ENCODE data around the gene GMPPA. TPM values are rescaled to one million over a fixed set of nuclear protein-coding genes. Genes with fewer than 3 reads are reported as not detected.

Gene GMPPA
- total RNA-seq, 1 donor from 2014 or later = 27.7 TPM

- H3K9me3 ChIP-seq (ENCODE audit: control insufficient read depth in 3 of 3, low read length in 3 of 3) = no peaks in the 10 kb centered on the region
- no peaks in the 10 kb centered on the region for H3K36me3 ChIP-seq (ENCODE audit: control insufficient read depth in 3 of 3, insufficient read depth in 3 of 3, low read length in 3 of 3)
- H3K4me3 ChIP-seq (ENCODE audit: low read length in 3 of 3) = no peak overlapping the region
- H3K4me1 ChIP-seq (ENCODE audit: control insufficient read depth in 3 of 3, insufficient read depth in 3 of 3, low read length in 3 of 3) = peaks cover 8 to 21% (median 15%) of the 10 kb centered on the region in 3 donors
- H3K27ac ChIP-seq (ENCODE audit: low read depth, low read length) = no peak overlapping the region
- H3K9ac ChIP-seq (ENCODE audit: low read depth in 1 of 3, low read length in 3 of 3) = no peak overlapping the region
- H3K27me3 ChIP-seq (ENCODE audit: control insufficient read depth in 3 of 3, insufficient read depth in 3 of 3, low read length in 3 of 3) = peaks cover 36 to 61% (median 53%) of the 10 kb centered on the region in 3 donors
Measured at GRCh38 chr2:219516888-219517287, 18.2 kb downstream of the GMPPA start.

GRCh38 chr2:219517954-219518778 lies 19.5 kb downstream of the GMPPA start:
- Histone ChIP-seq H3K27ac (ENCODE audit: low read depth, low read length) (no peak overlapping the region), H3K9ac (ENCODE audit: low read depth in 1 of 3, low read length in 3 of 3) (no peak overlapping the region), H3K9me3 (ENCODE audit: control insufficient read depth in 3 of 3, low read length in 3 of 3) (no peaks in the 10 kb centered on the region), H3K4me3 (ENCODE audit: low read length in 3 of 3) (no peak overlapping the region), H3K27me3 (ENCODE audit: control insufficient read depth in 3 of 3, insufficient read depth in 3 of 3, low read length in 3 of 3) (peaks cover 33 to 56% (median 44%) of the 10 kb centered on the region in 3 donors), H3K36me3 (ENCODE audit: control insufficient read depth in 3 of 3, insufficient read depth in 3 of 3, low read length in 3 of 3) (no peaks in the 10 kb centered on the region), H3K4me1 (ENCODE audit: control insufficient read depth in 3 of 3, insufficient read depth in 3 of 3, low read length in 3 of 3) (peaks cover 8 to 21% (median 14%) of the 10 kb centered on the region in 3 donors)

GRCh38 chr2:219519526-219519916 lies 20.8 kb downstream of the GMPPA start:
- H3K4me1 ChIP-seq (ENCODE audit: control insufficient read depth in 3 of 3, insufficient read depth in 3 of 3, low read length in 3 of 3) = peaks cover 3 to 13% (median 5%) of the 10 kb centered on the region in 3 donors
- peaks cover 34 to 54% (median 38%) of the 10 kb centered on the region in 3 donors for H3K27me3 ChIP-seq (ENCODE audit: control insufficient read depth in 3 of 3, insufficient read depth in 3 of 3, low read length in 3 of 3)
- no peak overlapping the region for H3K4me3 ChIP-seq (ENCODE audit: low read length in 3 of 3)
- H3K27ac ChIP-seq (ENCODE audit: low read depth, low read length) = no peak overlapping the region
- no peaks in the 10 kb centered on the region for H3K9me3 ChIP-seq (ENCODE audit: control insufficient read depth in 3 of 3, low read length in 3 of 3)
- no peaks in the 10 kb centered on the region for H3K36me3 ChIP-seq (ENCODE audit: control insufficient read depth in 3 of 3, insufficient read depth in 3 of 3, low read length in 3 of 3)
- H3K9ac ChIP-seq (ENCODE audit: low read depth in 1 of 3, low read length in 3 of 3) = no peak overlapping the region

GRCh38 chr2:219520079-219520478 lies 21.4 kb downstream of the GMPPA start:
- H3K9me3 ChIP-seq (ENCODE audit: control insufficient read depth in 3 of 3, low read length in 3 of 3) = no peaks in the 10 kb centered on the region
- no peaks in the 10 kb centered on the region for H3K36me3 ChIP-seq (ENCODE audit: control insufficient read depth in 3 of 3, insufficient read depth in 3 of 3, low read length in 3 of 3)
- no peak overlapping the region for H3K27ac ChIP-seq (ENCODE audit: low read depth, low read length)
- no peak overlapping the region for H3K9ac ChIP-seq (ENCODE audit: low read depth in 1 of 3, low read length in 3 of 3)
- H3K4me1 ChIP-seq (ENCODE audit: control insufficient read depth in 3 of 3, insufficient read depth in 3 of 3, low read length in 3 of 3) = peaks cover 2 to 11% (median 5%) of the 10 kb centered on the region in 3 donors
- H3K27me3 ChIP-seq (ENCODE audit: control insufficient read depth in 3 of 3, insufficient read depth in 3 of 3, low read length in 3 of 3) = peaks cover 32 to 54% (median 37%) of the 10 kb centered on the region in 3 donors
- no peak overlapping the region for H3K4me3 ChIP-seq (ENCODE audit: low read length in 3 of 3)

- peaks cover 30 to 49% (median 32%) of the 10 kb centered on the region in 3 donors for H3K27me3 ChIP-seq (ENCODE audit: control insufficient read depth in 3 of 3, insufficient read depth in 3 of 3, low read length in 3 of 3)
- no peak overlapping the region for H3K4me3 ChIP-seq (ENCODE audit: low read length in 3 of 3)
- peaks cover 2 to 11% (median 5%) of the 10 kb centered on the region in 3 donors for H3K4me1 ChIP-seq (ENCODE audit: control insufficient read depth in 3 of 3, insufficient read depth in 3 of 3, low read length in 3 of 3)
- no peak overlapping the region for H3K27ac ChIP-seq (ENCODE audit: low read depth, low read length)
- peak overlapping the region in 1 of 3 donors; percentile 33 for H3K9ac ChIP-seq (ENCODE audit: low read depth in 1 of 3, low read length in 3 of 3)
- H3K36me3 ChIP-seq (ENCODE audit: control insufficient read depth in 3 of 3, insufficient read depth in 3 of 3, low read length in 3 of 3) = no peaks in the 10 kb centered on the region
- H3K9me3 ChIP-seq (ENCODE audit: control insufficient read depth in 3 of 3, low read length in 3 of 3) = no peaks in the 10 kb centered on the region
Measured at GRCh38 chr2:219521066-219521880, 22.6 kb downstream of the GMPPA start.

- no peaks in the 10 kb centered on the region for H3K9me3 ChIP-seq (ENCODE audit: control insufficient read depth in 3 of 3, low read length in 3 of 3)
- H3K9ac ChIP-seq (ENCODE audit: low read depth in 1 of 3, low read length in 3 of 3) = no peak overlapping the region
- H3K27me3 ChIP-seq (ENCODE audit: control insufficient read depth in 3 of 3, insufficient read depth in 3 of 3, low read length in 3 of 3) = peaks cover 29 to 44% (median 30%) of the 10 kb centered on the region in 3 donors
- H3K27ac ChIP-seq (ENCODE audit: low read depth, low read length) = no peak overlapping the region
- no peaks in the 10 kb centered on the region for H3K36me3 ChIP-seq (ENCODE audit: control insufficient read depth in 3 of 3, insufficient read depth in 3 of 3, low read length in 3 of 3)
- peaks cover 5 to 15% (median 13%) of the 10 kb centered on the region in 3 donors for H3K4me1 ChIP-seq (ENCODE audit: control insufficient read depth in 3 of 3, insufficient read depth in 3 of 3, low read length in 3 of 3)
- no peak overlapping the region for H3K4me3 ChIP-seq (ENCODE audit: low read length in 3 of 3)
Measured at GRCh38 chr2:219522111-219523030, 23.7 kb downstream of the GMPPA start.

GRCh38 chr2:219523031-219523671 lies 24.5 kb downstream of the GMPPA start:
- no peaks in the 10 kb centered on the region for H3K36me3 ChIP-seq (ENCODE audit: control insufficient read depth in 3 of 3, insufficient read depth in 3 of 3, low read length in 3 of 3)
- H3K27ac ChIP-seq (ENCODE audit: low read depth, low read length) = no peak overlapping the region
- H3K9me3 ChIP-seq (ENCODE audit: control insufficient read depth in 3 of 3, low read length in 3 of 3) = no peaks in the 10 kb centered on the region
- H3K4me1 ChIP-seq (ENCODE audit: control insufficient read depth in 3 of 3, insufficient read depth in 3 of 3, low read length in 3 of 3) = peaks cover 5 to 15% (median 13%) of the 10 kb centered on the region in 3 donors
- H3K9ac ChIP-seq (ENCODE audit: low read depth in 1 of 3, low read length in 3 of 3) = peak overlapping the region in 1 of 3 donors; percentile 45
- peaks cover 31 to 49% (median 32%) of the 10 kb centered on the region in 3 donors for H3K27me3 ChIP-seq (ENCODE audit: control insufficient read depth in 3 of 3, insufficient read depth in 3 of 3, low read length in 3 of 3)
- H3K4me3 ChIP-seq (ENCODE audit: low read length in 3 of 3) = no peak overlapping the region

GRCh38 chr2:219524817-219525216 lies 26.1 kb downstream of the GMPPA start:
- H3K27ac ChIP-seq (ENCODE audit: low read depth, low read length) = no peak overlapping the region
- H3K4me1 ChIP-seq (ENCODE audit: control insufficient read depth in 3 of 3, insufficient read depth in 3 of 3, low read length in 3 of 3) = peaks cover 4 to 15% (median 11%) of the 10 kb centered on the region in 3 donors
- no peaks in the 10 kb centered on the region for H3K36me3 ChIP-seq (ENCODE audit: control insufficient read depth in 3 of 3, insufficient read depth in 3 of 3, low read length in 3 of 3)
- no peak overlapping the region for H3K9ac ChIP-seq (ENCODE audit: low read depth in 1 of 3, low read length in 3 of 3)
- no peak overlapping the region for H3K4me3 ChIP-seq (ENCODE audit: low read length in 3 of 3)
- peaks cover 43 to 58% (median 44%) of the 10 kb centered on the region in 3 donors for H3K27me3 ChIP-seq (ENCODE audit: control insufficient read depth in 3 of 3, insufficient read depth in 3 of 3, low read length in 3 of 3)
- no peaks in the 10 kb centered on the region for H3K9me3 ChIP-seq (ENCODE audit: control insufficient read depth in 3 of 3, low read length in 3 of 3)
